HG02759 (cell line): Measurements from ENCODE around the gene LAMA2.

Experiments used
- ATAC-seq: cut with Tn5 transposase; IDR thresholded peaks from one replicate; pipeline ENCODE4 v1.9.1; 2021; ENCODE audit warnings: mild to moderate bottlenecking, moderate library complexity; ENCODE audit not compliant: unreplicated experiment

Gene LAMA2

GRCh38 chr6:129416337-129416990 lies 533.5 kb downstream of the LAMA2 start:
- ATAC-seq, result no peak

DNA sequence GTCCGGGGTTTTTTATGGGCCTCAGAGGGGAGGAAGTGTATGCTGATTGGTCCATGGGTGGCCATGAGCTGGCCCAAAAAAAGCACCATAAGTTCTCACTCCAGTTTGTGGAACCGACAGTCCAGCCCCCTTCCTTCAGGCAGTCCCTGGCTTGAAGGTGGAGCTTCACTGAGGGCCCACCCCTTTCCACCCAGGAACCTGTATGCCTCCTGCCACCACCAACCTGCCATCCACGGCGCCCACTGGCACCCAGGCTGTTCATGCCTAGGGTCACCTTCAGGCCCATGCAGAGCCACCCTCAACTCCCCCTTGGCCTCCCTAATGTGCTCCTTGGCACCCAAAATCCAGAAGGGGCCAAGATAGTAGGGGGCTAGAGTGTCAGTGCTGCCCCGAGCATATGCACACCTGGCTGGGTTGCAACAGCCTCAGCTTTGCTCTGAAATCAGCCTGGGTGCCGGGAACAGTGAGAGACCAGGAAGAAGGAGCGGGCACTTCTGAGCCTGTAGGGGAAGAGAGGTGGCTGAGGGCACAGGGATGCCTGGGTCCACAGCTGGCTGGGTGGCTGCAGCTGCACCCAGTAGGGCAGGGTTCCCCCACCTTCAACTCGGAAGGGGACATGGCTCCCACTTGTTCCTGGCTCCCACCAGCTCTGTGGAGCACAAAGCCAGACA lies 534.6 kb downstream of the LAMA2 start:
- no peak for ATAC-seq

DNA sequence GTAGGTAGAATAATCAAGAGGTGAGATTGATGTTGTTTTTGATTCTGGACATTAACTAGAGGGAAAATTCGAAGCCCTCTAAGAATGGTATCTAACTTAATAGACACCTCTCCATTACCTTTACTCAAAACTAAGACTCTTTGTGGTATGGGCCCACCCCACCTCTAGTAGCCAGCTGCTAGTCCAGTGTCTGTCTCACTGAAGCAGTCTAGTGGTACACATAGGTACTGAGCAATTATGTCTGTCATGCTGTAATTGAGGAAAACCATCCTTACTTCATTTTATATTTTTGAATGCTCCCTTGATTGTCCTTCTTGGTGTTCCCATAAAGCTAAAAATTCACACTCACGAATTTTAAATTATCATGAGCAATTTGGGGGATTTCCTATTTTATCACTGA lies 536.4 kb downstream of the LAMA2 start:
- no peak for ATAC-seq

DNA sequence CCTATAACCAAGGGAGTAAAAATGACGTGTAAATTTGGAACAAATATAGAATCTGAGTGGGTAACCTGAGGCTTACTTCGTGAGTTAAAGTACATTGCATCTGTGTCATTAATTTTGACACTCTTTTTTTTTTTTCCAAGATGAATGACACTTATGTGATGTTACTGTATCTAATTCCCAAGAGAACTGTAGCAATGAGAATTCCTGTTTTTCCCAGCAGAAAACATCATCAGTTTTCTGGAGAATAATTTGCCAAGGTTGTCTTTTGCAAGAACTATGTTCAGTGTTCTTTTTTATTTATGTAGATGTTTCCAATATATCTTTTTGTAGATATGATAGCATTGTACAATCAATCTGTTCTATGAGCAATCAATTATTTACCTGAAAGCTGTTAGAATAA lies 543.4 kb downstream of the LAMA2 start:
- ATAC-seq, result no peak

GRCh38 chr6:129429956-129430355 lies 547.0 kb downstream of the LAMA2 start:
- no peak for ATAC-seq

DNA sequence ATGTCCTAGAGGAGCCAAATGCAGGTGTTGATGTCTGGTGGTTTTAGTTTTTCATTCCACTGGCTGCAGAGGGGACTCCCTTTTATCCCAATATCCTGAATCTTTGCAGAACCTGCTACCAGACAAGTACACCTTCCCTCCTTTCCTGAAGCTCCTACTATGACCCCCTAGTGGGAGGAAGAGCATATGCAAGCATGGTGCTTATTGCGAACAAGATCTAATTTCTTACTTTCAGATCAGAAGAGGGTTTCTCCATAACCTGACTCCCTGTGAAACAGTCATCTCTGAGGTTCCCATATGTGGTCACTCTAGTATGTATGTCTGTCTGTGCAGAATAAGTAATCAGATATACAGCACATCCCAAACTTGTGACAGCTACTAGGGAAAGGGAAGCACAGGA lies 549.8 kb downstream of the LAMA2 start:
- peak; percentile 57 for ATAC-seq

DNA sequence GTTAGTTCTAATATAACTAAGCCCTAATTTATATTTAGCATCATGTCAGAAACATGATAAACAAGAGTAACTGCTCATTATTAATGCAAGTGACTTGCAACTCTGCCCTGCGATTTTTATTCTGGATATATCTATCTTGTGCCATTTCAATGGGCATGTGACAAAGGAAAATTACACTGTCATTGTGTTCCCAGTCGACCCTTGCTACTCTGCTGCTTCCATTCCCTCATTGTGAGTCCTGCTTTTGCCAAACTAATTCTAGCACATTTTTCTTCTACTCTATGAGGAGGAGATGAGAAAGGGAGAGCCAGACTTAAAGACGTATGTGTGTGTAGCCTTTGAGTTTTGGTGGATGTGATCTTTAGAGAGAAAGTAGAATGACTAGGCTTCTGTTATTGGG lies 551.2 kb downstream of the LAMA2 start:
- ATAC-seq, result no peak

GRCh38 chr6:129440691-129441090 lies 557.8 kb downstream of the LAMA2 start:
- ATAC-seq, result no peak

- no peak for ATAC-seq
These were observed 561.7 kb downstream of the LAMA2 start for GRCh38 chr6:129444683-129445082.

GRCh38 chr6:129446272-129447197 lies 563.6 kb downstream of the LAMA2 start:
- ATAC-seq, result no peak

DNA sequence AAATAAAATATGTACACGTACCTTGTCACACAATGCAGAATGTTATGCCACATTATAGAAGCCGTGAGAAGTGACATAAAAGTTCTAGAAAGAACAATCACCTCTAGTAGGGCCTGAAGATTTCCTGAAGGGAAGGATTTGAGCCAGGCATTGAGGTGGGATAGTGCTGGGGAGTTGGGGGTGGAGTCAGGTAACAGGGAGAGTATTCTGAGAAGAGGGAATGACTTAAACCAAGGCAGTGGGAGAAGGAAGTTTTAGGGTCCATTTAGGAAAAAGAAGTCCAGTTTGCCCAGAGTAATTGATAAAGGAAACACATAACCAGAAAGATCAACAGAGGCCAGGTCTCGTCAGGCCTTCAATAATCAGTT lies 564.2 kb downstream of the LAMA2 start:
- ATAC-seq, result no peak

DNA sequence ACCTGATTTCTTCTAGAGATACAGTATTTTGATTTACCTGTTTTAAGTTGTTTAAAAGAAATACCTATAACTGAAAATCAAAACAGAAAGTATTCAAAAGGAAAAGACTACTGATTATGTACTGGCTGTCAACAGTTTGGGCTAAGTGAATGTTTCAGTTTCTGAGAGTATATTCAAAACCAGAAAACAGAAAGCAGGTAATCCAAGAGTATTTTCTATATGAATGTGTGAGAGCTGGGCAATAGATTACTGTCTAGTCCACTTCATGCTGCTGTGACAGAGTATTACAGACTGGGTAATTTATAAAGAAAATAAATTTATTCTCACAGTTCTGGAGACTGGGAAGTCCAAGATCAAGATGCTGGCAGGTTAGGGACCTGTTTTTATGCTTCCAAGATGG lies 566.0 kb downstream of the LAMA2 start:
- ATAC-seq, result peak; percentile 96

GRCh38 chr6:129451187-129451586 lies 568.2 kb downstream of the LAMA2 start:
- ATAC-seq, result no peak

DNA sequence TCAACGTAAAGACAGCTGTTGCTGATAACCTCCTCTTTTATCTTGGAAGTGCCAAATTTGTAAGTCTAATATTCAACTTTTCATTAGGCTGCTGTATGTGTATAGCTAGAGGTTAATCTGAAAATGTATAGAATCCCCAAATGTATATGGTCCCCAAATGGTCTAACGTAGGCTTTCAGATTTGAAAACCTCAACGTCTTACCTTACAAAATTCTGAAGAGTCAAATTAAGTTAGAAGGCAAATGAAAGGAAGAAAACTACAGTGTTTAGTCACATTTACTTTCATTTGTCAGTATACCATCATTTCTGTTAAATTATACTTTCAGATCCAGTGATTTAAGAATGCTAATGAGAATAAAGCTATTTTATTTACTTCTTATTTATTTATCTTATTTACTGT lies 570.1 kb downstream of the LAMA2 start:
- no peak for ATAC-seq

- no peak for ATAC-seq
These were observed 571.5 kb downstream of the LAMA2 start for GRCh38 chr6:129454488-129454887.

GRCh38 chr6:129455126-129455769 lies 572.3 kb downstream of the LAMA2 start:
- ATAC-seq, result no peak

DNA sequence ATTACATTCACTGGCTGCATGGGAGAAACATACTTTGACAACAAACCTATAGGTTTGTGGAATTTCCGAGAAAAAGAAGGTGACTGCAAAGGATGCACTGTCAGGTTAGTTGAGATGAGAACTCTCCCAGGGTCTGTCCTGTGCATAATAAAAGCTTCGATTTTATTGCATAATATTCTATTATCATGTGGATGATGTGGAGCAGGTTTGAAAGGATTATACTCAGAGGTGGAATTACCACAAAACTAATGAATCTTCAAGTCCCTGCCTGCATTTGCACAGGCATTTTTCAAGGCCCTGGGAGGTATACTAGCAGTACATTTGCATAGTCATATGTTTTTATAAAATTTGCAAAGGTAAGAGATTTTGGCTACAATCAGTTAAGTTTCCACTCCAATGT lies 577.3 kb downstream of the LAMA2 start:
- no peak for ATAC-seq

GRCh38 chr6:129469070-129469662 lies 586.2 kb downstream of the LAMA2 start:
- ATAC-seq, result no peak

DNA sequence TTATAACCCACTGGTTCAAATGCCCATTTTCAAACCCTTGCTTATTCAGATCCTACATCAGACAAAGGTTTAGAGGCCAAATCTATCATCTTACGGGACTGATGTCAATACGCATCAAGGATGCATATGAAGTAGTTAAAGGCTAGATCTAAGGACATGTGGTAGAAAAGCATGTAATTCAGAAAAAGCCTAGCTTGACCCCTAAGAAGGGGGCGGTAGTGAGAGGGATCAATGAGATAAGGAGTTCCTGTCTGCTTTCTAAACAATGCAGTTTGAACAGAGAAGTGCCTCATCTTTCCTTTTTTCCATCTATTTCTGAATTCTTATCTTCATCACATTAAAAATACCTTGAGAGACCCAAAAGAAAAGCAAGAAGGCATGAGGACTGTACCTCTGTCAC lies 589.3 kb downstream of the LAMA2 start:
- ATAC-seq, result no peak

DNA sequence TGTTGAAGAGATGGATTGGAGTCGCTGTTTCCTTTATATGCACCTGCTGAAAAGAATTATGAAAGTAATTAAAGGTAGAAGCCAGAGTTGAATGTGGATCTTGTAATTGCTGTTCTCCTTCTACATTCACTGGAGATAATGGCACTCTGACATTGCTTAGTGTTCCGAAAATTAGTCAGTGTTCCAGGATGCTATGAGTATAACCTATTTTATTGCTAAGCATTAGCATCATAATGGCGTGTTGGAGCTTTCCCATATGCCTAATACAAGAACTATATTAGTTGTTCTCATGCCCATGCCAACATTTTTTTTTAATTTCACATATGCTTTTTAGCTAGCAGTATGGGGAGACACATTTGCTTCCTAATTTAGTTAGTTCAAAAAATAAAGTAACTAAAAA lies 590.6 kb downstream of the LAMA2 start:
- no peak for ATAC-seq
